Stimulated activated CD8-positive, alpha-beta memory T cell treated with anti-CD3 and anti-CD28 coated beads, Interleukin-4, amount 100 ng/mL, for 48 hours (primary cell): ENCODE results near the gene ADAM12.
"Not testable (repeated sequence)": the region's sequence is repeated elsewhere in the genome, so short reads cannot be mapped to it uniquely, and the experiment has no call there.

Experiments
- DNase-seq: peaks from one replicate; pipeline ENCODE4 v3.0.0-alpha.2; 2020

Gene ADAM12

GRCh38 chr10:126405239-126405775, 17.0 kb upstream of the ADAM12 start:
- no peak for DNase-seq

DNA sequence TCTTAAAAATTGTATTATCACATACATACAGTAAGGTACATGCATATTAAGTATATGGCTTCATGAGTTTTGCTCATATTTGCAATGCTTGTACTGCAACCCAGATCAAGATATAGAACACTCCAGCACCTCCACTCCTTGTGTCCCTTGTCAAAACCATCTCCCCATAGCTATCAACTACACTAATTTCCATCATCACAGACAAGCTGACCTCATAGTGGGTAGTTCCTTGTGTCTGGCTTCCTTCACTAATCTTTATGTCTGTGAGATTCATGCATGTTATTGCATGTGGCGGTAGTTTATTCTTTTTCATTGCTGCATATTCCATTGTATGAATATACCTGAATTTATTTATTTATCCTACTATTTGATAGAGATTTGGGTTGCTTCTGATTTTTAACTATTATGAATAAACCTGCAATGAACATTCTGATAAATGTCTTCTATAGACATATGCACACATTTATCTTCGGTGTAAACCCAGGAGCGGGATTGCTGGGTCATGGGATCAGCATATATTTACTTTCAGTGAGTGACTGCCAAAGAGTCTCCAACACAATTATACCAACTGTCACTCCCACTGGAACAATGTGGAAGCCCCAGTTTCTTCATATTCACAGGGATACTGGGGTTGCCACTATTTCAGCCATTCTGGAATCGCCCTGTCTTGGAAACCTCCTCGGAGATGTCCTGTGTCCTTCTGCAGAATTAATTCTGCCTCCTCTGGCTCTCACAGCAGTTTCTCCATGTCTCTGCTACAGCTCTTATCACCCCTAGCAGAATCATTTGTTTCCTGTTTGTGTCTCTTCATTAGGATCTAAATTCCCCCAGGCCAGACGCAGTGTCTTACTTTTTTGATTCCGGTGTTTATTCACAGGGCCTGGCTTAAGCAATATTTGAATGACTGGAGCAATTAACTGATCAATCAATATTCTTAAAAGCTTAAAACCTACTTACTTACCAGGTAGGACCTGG, 14.7 kb upstream of the ADAM12 start:
- DNase-seq, result no peak

GRCh38 chr10:126400641-126401040, 12.4 kb upstream of the ADAM12 start:
- DNase-seq, result no peak

DNA sequence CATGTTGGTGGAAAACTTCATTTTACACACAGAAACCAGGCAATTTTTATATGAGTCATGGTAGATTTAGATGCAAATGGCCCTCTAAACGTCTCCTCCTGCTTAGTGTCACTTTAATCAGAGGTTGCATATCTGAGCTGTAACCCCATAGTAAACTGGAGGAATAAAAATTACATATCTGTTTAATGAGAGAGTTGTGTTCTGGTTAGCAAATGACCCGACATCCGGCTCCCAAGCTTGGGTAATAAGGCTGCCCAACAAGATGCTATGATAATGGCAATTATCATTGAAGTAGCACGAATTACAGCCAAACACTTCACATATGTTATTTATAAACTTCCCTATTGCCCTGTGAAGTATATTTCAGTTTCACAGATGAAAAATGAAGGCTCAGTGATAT, 10.6 kb upstream of the ADAM12 start:
- no peak for DNase-seq

DNA sequence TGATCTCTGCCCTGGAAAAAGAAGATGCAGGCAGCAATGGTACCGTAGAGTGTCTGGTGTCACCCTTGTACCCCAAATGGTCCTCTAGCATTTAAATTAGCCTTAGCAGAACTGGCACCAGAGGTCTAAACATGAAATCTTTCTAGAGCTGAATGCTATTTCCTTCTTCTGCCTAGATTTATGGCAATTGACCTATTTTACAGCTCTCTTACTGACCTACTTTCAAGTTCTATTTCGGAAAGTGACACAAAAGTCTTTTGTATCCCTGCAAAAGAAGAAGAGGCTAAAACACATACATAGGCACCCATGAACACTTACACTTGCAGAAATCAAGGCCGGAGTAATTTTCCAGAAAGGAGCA, 10.1 kb upstream of the ADAM12 start:
- DNase-seq, result no peak

- no peak for DNase-seq
Measured at GRCh38 chr10:126397640-126398382, 9.5 kb upstream of the ADAM12 start.

DNA sequence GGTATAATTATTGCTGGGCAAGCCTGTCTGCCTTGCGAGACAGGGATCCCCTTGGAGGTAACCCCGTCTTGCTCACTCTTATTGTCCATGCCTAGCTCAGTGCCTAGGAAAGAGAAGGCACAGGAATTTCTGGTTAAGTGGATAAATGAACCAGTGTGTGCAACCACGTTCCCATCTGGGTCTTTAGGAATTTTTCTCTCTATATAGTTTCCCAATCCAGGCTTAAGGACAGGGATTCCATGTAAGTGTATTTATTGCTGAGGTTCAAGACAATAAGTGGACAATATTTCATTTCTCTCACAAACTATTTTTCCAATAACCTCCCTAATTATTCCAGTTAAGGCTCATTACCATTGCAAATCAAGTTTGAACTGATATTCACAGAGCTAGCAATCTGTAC, 8.9 kb upstream of the ADAM12 start:
- no peak for DNase-seq

GRCh38 chr10:126394948-126395347, 6.7 kb upstream of the ADAM12 start:
- DNase-seq, result no peak

DNA sequence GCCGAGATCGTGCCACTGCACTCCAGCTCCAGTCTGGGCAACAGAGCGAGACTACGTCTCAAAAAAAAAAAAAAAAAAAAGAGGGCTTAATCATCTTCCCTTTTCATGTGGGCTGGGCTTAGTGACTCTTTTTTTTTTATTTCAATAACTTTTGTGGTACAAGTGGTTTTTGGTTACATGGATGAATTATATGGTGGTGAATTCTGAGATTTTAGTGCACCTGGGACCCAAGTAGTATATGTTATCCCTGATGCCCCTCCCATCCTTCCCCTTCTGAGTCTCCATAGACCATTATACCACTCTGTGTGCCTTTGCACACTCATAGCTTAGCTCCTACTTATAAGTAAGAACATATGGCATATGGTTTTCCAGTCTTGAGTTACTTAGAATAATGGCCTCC, 4.8 kb upstream of the ADAM12 start:
- no peak for DNase-seq

GRCh38 chr10:126392469-126392868, 4.2 kb upstream of the ADAM12 start:
- no peak for DNase-seq

GRCh38 chr10:126392068-126392467, 3.8 kb upstream of the ADAM12 start:
- no peak for DNase-seq

GRCh38 chr10:126391192-126391885, 3.1 kb upstream of the ADAM12 start:
- DNase-seq, result no peak

- no peak for DNase-seq
Measured at GRCh38 chr10:126390324-126390723, 2.0 kb upstream of the ADAM12 start.

GRCh38 chr10:126387041-126387921, 996 bp downstream of the ADAM12 start:
- peak; percentile 64 for DNase-seq

DNA sequence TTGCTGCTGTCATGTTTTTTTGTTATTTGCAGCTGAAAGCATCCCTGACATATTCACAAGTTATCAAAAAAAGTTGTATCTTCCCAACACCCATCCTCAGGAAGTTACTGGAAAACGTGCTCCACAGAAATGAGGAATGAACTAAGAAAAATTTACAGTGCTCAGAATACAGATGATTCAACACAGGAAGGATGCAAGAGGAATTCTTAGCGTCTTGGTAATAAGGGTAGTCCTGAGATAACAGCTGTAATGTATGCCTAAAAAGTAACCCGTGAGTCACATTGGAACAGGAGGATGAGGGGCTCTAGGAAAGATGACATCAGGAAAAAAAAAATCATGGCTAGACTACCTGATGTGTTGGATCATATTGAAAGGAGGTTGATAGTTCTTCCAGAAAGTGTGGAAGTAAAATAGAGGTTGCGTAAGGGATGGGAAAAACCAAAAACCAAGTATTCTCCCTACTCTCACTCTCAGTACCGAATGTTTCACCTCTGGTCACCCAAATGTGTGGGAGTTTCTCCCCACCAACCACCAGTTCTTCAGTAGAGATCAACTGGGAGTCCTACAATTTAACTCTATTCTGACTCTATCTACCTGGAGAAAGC, 3.9 kb downstream of the ADAM12 start:
- no peak for DNase-seq

GRCh38 chr10:126380352-126381076, 7.8 kb downstream of the ADAM12 start:
- DNase-seq, result no peak

DNA sequence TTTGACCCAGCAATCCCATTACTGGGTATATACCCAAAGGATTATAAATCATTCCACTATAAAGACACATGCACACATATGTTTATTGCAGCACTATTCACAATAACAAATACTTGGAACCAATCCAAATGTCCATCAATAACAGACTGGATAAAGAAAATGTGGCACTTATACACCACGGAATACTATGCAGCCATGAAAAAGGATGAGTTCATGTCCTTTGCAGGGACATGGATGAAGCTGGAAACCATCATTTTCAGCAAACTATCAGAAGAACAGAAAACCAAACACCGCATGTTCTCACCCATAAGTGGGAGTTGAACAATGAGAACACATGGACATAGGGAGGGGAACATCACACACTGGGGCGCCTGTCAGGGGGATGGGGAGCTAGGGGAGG, 9.1 kb downstream of the ADAM12 start:
- not testable (repeated sequence) for DNase-seq

DNA sequence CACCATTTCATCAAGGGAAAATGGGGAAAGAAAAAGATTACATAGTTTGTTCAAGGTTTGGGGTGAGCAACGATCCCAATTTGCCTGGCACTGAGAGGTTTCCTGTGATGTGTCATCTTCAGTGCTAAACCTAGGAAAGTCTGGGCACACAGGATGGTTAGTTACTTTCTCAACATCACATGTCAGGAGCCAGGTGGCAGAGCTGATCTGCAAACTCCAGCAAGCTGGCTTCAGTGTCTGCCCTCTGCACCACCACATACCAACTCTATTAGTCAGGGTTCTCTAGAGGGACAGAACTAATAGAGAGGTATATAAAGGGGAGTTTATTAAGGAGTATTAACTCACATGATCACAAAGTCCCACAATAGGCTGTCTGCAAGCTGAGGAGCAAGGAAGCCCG, 11.3 kb downstream of the ADAM12 start:
- no peak for DNase-seq

DNA sequence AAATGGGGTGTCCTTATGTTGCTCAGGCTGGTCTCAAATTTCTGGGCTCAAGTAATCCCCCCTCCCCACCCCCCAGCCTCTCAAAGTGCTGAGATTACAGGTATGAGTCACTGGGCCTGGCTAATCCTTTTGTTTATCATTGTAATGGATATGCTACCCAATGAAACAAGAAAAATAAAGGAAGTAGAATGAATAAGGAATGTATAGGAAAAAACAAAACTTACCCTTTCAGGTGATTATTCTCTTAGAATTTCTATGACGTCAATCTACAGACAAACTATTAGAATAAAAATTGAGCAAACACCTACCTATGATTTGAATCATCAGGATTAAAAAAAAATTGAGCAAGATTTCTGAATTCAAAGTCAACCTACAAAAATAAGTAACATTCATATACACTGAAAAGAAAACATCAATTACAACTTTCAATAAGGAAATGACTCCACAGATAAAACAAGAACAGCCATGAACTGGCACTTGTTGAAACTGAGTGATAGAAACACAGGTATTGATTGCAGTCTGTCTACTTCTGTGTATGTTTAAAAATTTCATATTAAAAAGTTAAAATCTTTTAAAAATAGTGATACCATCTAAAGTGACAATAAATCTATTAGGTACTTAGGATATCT, 12.2 kb downstream of the ADAM12 start:
- DNase-seq, result no peak

GRCh38 chr10:126375299-126375698, 13.0 kb downstream of the ADAM12 start:
- no peak for DNase-seq

DNA sequence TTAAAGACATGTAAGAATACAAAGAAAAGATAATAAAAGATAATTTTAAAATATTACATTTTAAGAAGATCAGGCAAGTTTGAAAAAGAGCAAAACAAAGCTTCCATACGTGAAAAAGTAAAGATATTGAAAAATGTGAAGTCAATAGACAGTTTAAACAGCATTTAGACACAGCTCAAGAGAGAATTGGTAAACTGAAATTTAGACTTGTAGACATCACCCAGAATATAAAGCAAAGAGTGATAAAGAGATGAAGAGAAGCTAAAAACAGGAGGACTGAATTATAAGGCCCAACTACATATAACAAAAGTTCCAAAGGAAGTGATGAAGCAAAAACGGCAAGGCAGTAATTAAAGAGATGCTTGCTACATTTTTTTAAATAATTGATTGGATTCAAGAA, 13.8 kb downstream of the ADAM12 start:
- no peak for DNase-seq
